ENCODE data around the gene NRG2. TPM values are rescaled to one million over a fixed set of nuclear protein-coding genes. Genes with fewer than 3 reads are reported as not detected.

The NRG2 gene
- total RNA-seq, 1 experiment from 2014 or later = not detected

DNA sequence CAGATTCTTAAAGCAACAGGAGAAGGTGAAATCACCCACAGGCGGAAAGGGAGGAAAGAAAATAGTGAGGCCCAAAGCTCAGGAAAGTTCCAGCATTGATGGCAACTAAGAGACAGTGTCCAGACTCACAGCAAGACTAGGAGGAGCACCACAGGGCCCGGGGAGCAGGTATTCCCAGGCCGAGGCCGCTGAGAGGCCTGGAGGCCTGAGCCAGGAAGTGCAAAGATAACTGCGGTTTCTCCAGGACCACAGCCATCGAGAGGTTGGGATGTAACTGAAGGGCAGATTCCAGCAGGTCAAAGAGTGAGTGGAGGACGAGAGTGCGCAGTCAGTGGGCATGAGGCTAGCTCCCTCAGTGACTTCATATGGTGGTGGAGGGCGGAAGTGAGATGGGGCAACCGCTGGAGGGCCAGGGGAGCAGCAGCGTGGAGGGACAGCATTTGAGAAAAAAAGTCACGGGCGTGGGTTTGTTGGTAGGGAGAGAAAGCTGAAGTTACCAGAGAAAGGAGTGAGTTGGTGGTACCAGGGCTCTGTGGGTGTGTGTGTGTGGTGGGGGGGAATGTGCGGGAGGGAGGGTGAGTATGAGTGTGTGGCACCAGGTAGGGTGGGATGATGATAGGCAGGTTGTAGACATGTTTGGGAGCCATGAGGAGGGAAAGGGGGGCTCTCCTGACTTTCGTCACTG, 157.8 kb downstream of the NRG2 start:
- no TSS peak for BruUV-seq (replicated peaks)
- Histone ChIP-seq H3K27ac (ENCODE audit: low read depth, low read length, poor library complexity, severe bottlenecking) (no peak overlapping the region), H3K36me3 (ENCODE audit: insufficient read depth, low read length, poor library complexity, severe bottlenecking) (no peaks in the 10 kb centered on the region), H3K27me3 (replicated peaks; ENCODE audit: insufficient read depth, low read depth, low read length, poor library complexity) (peaks cover 10% of the 10 kb centered on the region), H3K9me3 (ENCODE audit: low read depth, low read length, poor library complexity, severe bottlenecking) (no peaks in the 10 kb centered on the region), H3K4me1 (ENCODE audit: insufficient read depth, low read length, poor library complexity, severe bottlenecking) (no peaks in the 10 kb centered on the region), H3K4me3 (ENCODE audit: low read depth, low read length, poor library complexity, severe bottlenecking) (no peak overlapping the region)
- intact Hi-C loops (cut with micrococcal nuclease; ENCODE audit: unreplicated experiment) = no loop called here
- TF ChIP-seq EZH2 (IDR thresholded peaks at IDR 0.05; ENCODE audit: borderline replicate concordance, low read depth, low read length, poor library complexity, severe bottlenecking) = no peak
- TF ChIP-seq, protein P1, sequence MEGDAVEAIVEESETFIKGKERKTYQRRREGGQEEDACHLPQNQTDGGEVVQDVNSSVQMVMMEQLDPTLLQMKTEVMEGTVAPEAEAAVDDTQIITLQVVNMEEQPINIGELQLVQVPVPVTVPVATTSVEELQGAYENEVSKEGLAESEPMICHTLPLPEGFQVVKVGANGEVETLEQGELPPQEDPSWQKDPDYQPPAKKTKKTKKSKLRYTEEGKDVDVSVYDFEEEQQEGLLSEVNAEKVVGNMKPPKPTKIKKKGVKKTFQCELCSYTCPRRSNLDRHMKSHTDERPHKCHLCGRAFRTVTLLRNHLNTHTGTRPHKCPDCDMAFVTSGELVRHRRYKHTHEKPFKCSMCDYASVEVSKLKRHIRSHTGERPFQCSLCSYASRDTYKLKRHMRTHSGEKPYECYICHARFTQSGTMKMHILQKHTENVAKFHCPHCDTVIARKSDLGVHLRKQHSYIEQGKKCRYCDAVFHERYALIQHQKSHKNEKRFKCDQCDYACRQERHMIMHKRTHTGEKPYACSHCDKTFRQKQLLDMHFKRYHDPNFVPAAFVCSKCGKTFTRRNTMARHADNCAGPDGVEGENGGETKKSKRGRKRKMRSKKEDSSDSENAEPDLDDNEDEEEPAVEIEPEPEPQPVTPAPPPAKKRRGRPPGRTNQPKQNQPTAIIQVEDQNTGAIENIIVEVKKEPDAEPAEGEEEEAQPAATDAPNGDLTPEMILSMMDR (conservative IDR thresholded peaks at IDR 0.05; ENCODE audit: low read depth, low read length) = no peak
- POLR2A ChIA-PET (ENCODE audit: low non-redundant PET) = no interaction called here
- DNase-seq (ENCODE audit: low spot score) = no peak
- CTCF ChIA-PET = no interaction called here

- H3K4me3 ChIP-seq (ENCODE audit: low read depth, low read length, poor library complexity, severe bottlenecking) = no peak overlapping the region
- H3K27ac ChIP-seq (ENCODE audit: low read depth, low read length, poor library complexity, severe bottlenecking) = no peak overlapping the region
- H3K36me3 ChIP-seq (ENCODE audit: insufficient read depth, low read length, poor library complexity, severe bottlenecking) = no peaks in the 10 kb centered on the region
- TF ChIP-seq, protein P1 (conservative IDR thresholded peaks at IDR 0.05; ENCODE audit: low read depth, low read length) = no peak
- TF ChIP-seq EZH2 (IDR thresholded peaks at IDR 0.05; ENCODE audit: borderline replicate concordance, low read depth, low read length, poor library complexity, severe bottlenecking) = no peak
- intact Hi-C loops (cut with micrococcal nuclease; ENCODE audit: unreplicated experiment) = no loop called here
- CTCF ChIA-PET = no interaction called here
- DNase-seq (ENCODE audit: low spot score) = no peak
- H3K9me3 ChIP-seq (ENCODE audit: low read depth, low read length, poor library complexity, severe bottlenecking) = no peaks in the 10 kb centered on the region
- POLR2A ChIA-PET (ENCODE audit: low non-redundant PET) = no interaction called here
- no peaks in the 10 kb centered on the region for H3K4me1 ChIP-seq (ENCODE audit: insufficient read depth, low read length, poor library complexity, severe bottlenecking)
- H3K27me3 ChIP-seq (replicated peaks; ENCODE audit: insufficient read depth, low read depth, low read length, poor library complexity) = peaks cover 5% of the 10 kb centered on the region
- BruUV-seq (replicated peaks) = no TSS peak
Observed at GRCh38 chr5:139884734-139885133, 158.4 kb downstream of the NRG2 start.

DNA sequence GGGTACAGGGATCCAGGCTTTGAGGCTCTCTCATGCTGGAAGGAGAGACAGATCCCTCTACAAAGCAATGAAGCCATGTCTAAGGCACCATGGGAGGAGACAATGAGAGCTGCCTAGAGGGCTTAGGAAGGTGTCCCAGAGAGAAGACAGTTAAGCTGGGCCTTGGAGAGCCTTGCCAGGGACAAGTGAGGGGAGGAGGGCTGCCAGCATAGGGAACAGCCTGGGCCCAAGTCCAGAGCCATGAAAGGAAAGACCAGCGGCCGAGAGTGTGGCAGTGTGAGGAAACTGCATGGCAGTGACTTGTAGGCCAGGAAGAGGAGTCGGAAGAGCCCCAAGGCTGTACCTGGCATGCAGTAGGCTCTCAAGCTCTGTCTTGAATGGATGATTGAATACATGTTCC, 159.0 kb downstream of the NRG2 start:
- no TSS peak for BruUV-seq (replicated peaks)

More for the DNA sequence above, 159.0 kb downstream of the NRG2 start:
- no peaks in the 10 kb centered on the region for H3K27me3 ChIP-seq (replicated peaks; ENCODE audit: insufficient read depth, low read depth, low read length, poor library complexity)
- no peak overlapping the region for H3K4me3 ChIP-seq (ENCODE audit: low read depth, low read length, poor library complexity, severe bottlenecking)
- POLR2A ChIA-PET (ENCODE audit: low non-redundant PET) = no interaction called here
- H3K27ac ChIP-seq (ENCODE audit: low read depth, low read length, poor library complexity, severe bottlenecking) = no peak overlapping the region
- DNase-seq (ENCODE audit: low spot score) = no peak
- H3K9me3 ChIP-seq (ENCODE audit: low read depth, low read length, poor library complexity, severe bottlenecking) = no peaks in the 10 kb centered on the region
- CTCF ChIA-PET = no interaction called here
- H3K4me1 ChIP-seq (ENCODE audit: insufficient read depth, low read length, poor library complexity, severe bottlenecking) = no peaks in the 10 kb centered on the region
- H3K36me3 ChIP-seq (ENCODE audit: insufficient read depth, low read length, poor library complexity, severe bottlenecking) = no peaks in the 10 kb centered on the region
- no peak for TF ChIP-seq EZH2 (IDR thresholded peaks at IDR 0.05; ENCODE audit: borderline replicate concordance, low read depth, low read length, poor library complexity, severe bottlenecking)
- TF ChIP-seq, protein P1 (conservative IDR thresholded peaks at IDR 0.05; ENCODE audit: low read depth, low read length) = no peak
- intact Hi-C loops (cut with micrococcal nuclease; ENCODE audit: unreplicated experiment) = no loop called here
